ENCODE measurements around the gene HAPLN3. TPM values are rescaled to one million over a fixed set of nuclear protein-coding genes. Genes with fewer than 3 reads are reported as not detected.

HAPLN3 gene
- total RNA-seq, 4 donors from 2014 or later = 3.0 to 10.5 (median 6.7) TPM

- Histone ChIP-seq H3K9me3 (no peaks in the 10 kb centered on the region), H3K4me1 (no peaks in the 10 kb centered on the region), H3K36me3 (no peaks in the 10 kb centered on the region), H3K4me3 (no peak overlapping the region), H3K27ac (no peak overlapping the region), H3K27me3 (peaks cover 38% of the 10 kb centered on the region)
- no peak for ATAC-seq
- no peak for TF ChIP-seq EP300 (IDR thresholded peaks at IDR 0.05)
- TF ChIP-seq POLR2A (IDR thresholded peaks at IDR 0.05) = no peak
- no peak for TF ChIP-seq POLR2AphosphoS5 (IDR thresholded peaks at IDR 0.05)
- no peak for TF ChIP-seq CTCF (IDR thresholded peaks at IDR 0.05)
- WGBS, 2 donors (ENCODE audit: low coverage in 1 of 2) = 4 to 50% methylated on average over 1 to 3 of the region's 22 CpGs
These were observed 45.8 kb downstream of the HAPLN3 start for GRCh38 chr15:88849376-88850072.

GRCh38 chr15:88848203-88848602 is 47.1 kb downstream of the HAPLN3 start:
- H3K27me3 ChIP-seq = peaks cover 24% of the 10 kb centered on the region
- no peak for ATAC-seq
- TF ChIP-seq CTCF (IDR thresholded peaks at IDR 0.05) (no peak), EP300 (IDR thresholded peaks at IDR 0.05) (no peak), POLR2A (IDR thresholded peaks at IDR 0.05) (no peak), POLR2AphosphoS5 (IDR thresholded peaks at IDR 0.05) (no peak)
- 93 to 95% methylated on average over 3 of the region's 3 CpGs for WGBS, 2 donors (ENCODE audit: low coverage in 1 of 2)
- H3K27ac ChIP-seq = no peak overlapping the region
- no peak overlapping the region for H3K4me3 ChIP-seq
- H3K4me1 ChIP-seq = no peaks in the 10 kb centered on the region
- no peaks in the 10 kb centered on the region for H3K9me3 ChIP-seq
- no peaks in the 10 kb centered on the region for H3K36me3 ChIP-seq

- ATAC-seq = no peak
- WGBS, 2 donors (ENCODE audit: low coverage in 1 of 2) = 100% methylated on average over 3 of the region's 20 CpGs; no CpG with 5 or more reads in 1 of the 2 donors
- no peak overlapping the region for H3K27ac ChIP-seq
These were observed 48.2 kb downstream of the HAPLN3 start for GRCh38 chr15:88847144-88847543.

GRCh38 chr15:88845616-88846015 is 49.7 kb downstream of the HAPLN3 start:
- ATAC-seq = no peak

More at GRCh38 chr15:88847144-88847543, 48.2 kb downstream of the HAPLN3 start:
- TF ChIP-seq EP300 (IDR thresholded peaks at IDR 0.05) (no peak), CTCF (IDR thresholded peaks at IDR 0.05) (no peak)
- Histone ChIP-seq H3K4me1 (no peaks in the 10 kb centered on the region), H3K4me3 (no peak overlapping the region), H3K36me3 (no peaks in the 10 kb centered on the region), H3K27me3 (peaks cover 18% of the 10 kb centered on the region), H3K9me3 (no peaks in the 10 kb centered on the region)

More at GRCh38 chr15:88845616-88846015, 49.7 kb downstream of the HAPLN3 start:
- 50 to 100% methylated on average over 1 to 2 of the region's 15 CpGs for WGBS, 2 donors (ENCODE audit: low coverage in 1 of 2)
- no peaks in the 10 kb centered on the region for H3K4me1 ChIP-seq
- H3K9me3 ChIP-seq = no peaks in the 10 kb centered on the region
- H3K27ac ChIP-seq = no peak overlapping the region
- TF ChIP-seq CTCF (IDR thresholded peaks at IDR 0.05) = no peak
- TF ChIP-seq EP300 (IDR thresholded peaks at IDR 0.05) = no peak
- TF ChIP-seq POLR2A (IDR thresholded peaks at IDR 0.05) = no peak
- no peak for TF ChIP-seq POLR2AphosphoS5 (IDR thresholded peaks at IDR 0.05)
- H3K36me3 ChIP-seq = no peaks in the 10 kb centered on the region
- H3K4me3 ChIP-seq = no peak overlapping the region
- peaks cover 7% of the 10 kb centered on the region for H3K27me3 ChIP-seq
